Muscle layer of colon (tissue), 2 donors: ENCODE data around the gene BCORL1.

Source experiments
- H3K27ac ChIP-seq: one replicate; pipeline ENCODE4 v1.7.0; 2013; ENCODE audit warnings: low read depth, mild to moderate bottlenecking, low read length, moderate library complexity
- H3K27me3 ChIP-seq, 2 donors: one replicate each; pipeline ENCODE4 v1.7.0; 2013; ENCODE audit warnings: low read length in 2 of 2, mild to moderate bottlenecking in 2 of 2; ENCODE audit not compliant: insufficient read depth in 2 of 2, control insufficient read depth in 1 of 2
- H3K36me3 ChIP-seq: one replicate; pipeline ENCODE4 v1.7.0; 2013; ENCODE audit warnings: mild to moderate bottlenecking, low read length; ENCODE audit not compliant: insufficient read depth
- H3K4me1 ChIP-seq: one replicate; pipeline ENCODE4 v1.7.0; 2013; ENCODE audit warnings: mild to moderate bottlenecking, low read length; ENCODE audit not compliant: insufficient read depth
- H3K4me3 ChIP-seq, 2 donors: one replicate each; pipeline ENCODE4 v1.7.0; 2013; ENCODE audit warnings: low read length in 2 of 2, low read depth in 1 of 2, mild to moderate bottlenecking in 1 of 2, moderate library complexity in 1 of 2
- H3K9ac ChIP-seq: one replicate; pipeline ENCODE4 v1.7.0; 2013; ENCODE audit warnings: low read length
- H3K9me3 ChIP-seq: one replicate; pipeline ENCODE4 v1.7.0; 2013; ENCODE audit warnings: mild to moderate bottlenecking, low read length
- donor health status: abdominal sarcoma.
- donor health status: Adenocarcinoma of cecum.

Gene BCORL1

GRCh38 chrX:129992181-129992580 lies 9.7 kb downstream of the BCORL1 start:
- Histone ChIP-seq H3K4me3 (no peak overlapping the region), H3K4me1 (no peaks in the 10 kb centered on the region), H3K27me3 (no peaks in the 10 kb centered on the region)

GRCh38 chrX:129996120-129996519 lies 13.7 kb downstream of the BCORL1 start:
- Histone ChIP-seq H3K36me3 (no peaks in the 10 kb centered on the region), H3K27ac (no peak overlapping the region), H3K27me3 (no peaks in the 10 kb centered on the region), H3K9me3 (no peaks in the 10 kb centered on the region), H3K9ac (no peak overlapping the region), H3K4me1 (no peaks in the 10 kb centered on the region), H3K4me3 (no peak overlapping the region)

More at GRCh38 chrX:129992181-129992580, 9.7 kb downstream of the BCORL1 start:
- Histone ChIP-seq H3K27ac (no peak overlapping the region), H3K9me3 (no peaks in the 10 kb centered on the region), H3K36me3 (no peaks in the 10 kb centered on the region), H3K9ac (no peak overlapping the region)

DNA sequence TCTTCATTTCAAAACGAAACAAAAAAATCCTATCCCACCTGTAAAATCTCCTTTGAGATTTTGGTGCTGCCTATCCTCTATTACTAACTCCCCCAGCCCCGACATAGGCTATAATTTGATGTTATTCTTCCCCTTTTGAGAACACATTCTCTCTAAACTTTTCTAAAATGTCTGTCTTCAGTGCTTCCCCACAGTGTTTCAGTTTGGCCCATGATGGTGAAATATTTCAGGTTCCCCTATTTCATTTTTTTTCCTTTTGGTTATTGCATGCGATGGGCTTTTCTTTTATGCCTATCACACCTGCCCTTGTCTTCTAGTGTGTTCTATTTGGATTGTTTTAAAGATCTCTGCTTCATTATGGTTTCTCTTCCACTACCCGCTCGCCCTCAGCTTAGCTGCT lies 14.7 kb downstream of the BCORL1 start:
- no peak overlapping the region for H3K9ac ChIP-seq
- H3K4me3 ChIP-seq: no peak overlapping the region
- H3K9me3 ChIP-seq: no peaks in the 10 kb centered on the region
- H3K27me3 ChIP-seq: no peaks in the 10 kb centered on the region
- no peak overlapping the region for H3K27ac ChIP-seq
- no peaks in the 10 kb centered on the region for H3K4me1 ChIP-seq
- no peaks in the 10 kb centered on the region for H3K36me3 ChIP-seq

- Histone ChIP-seq H3K27me3 (no peaks in the 10 kb centered on the region), H3K9ac (no peak overlapping the region), H3K27ac (no peak overlapping the region), H3K4me3 (no peak overlapping the region), H3K36me3 (no peaks in the 10 kb centered on the region), H3K9me3 (no peaks in the 10 kb centered on the region), H3K4me1 (no peaks in the 10 kb centered on the region)
Observed at GRCh38 chrX:129998021-129998420, 15.6 kb downstream of the BCORL1 start.

DNA sequence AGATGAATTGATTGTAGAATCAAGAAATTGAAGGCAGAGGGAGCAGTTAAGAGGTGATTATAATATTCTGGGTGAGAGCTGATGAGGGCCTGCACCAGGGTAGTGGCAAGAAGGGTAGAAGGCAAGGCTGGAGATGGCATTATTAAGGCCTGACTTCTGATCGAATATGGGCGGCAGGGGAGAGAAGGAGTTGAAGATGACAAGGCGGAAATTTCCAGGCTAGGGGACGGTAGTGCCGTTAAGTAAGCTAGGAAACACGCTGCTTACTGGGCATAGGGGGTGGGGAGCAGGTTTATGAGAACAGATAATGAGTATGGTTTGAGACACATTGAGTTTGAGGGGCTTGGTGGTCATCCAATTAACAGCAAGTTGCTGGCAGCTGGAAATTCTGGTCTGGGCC lies 19.5 kb downstream of the BCORL1 start:
- H3K4me1 ChIP-seq: no peaks in the 10 kb centered on the region
- no peaks in the 10 kb centered on the region for H3K27me3 ChIP-seq
- H3K4me3 ChIP-seq: no peak overlapping the region
- H3K27ac ChIP-seq: no peak overlapping the region
- no peak overlapping the region for H3K9ac ChIP-seq
- no peaks in the 10 kb centered on the region for H3K36me3 ChIP-seq
- H3K9me3 ChIP-seq: no peaks in the 10 kb centered on the region

DNA sequence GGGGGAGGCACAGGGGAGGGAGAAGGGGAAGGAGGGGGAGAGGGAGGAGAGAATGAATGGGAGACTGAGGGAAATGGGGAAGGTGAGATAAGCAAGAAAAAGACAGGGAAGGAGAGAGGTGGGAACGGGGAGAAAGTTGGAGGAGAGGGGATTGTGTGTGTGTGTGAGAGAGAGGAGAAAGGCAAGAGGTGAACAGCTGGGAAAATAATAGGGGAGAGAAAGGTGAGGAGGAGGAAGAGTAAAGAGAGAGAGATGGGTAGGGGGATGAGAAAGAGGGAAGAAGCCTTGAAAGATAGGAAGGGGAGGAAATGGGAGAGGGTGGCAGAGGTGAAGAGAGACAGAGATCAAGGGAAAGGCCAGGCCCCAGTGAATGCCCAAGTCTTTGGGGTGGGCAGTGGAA lies 20.1 kb downstream of the BCORL1 start:
- H3K36me3 ChIP-seq: no peaks in the 10 kb centered on the region
- no peaks in the 10 kb centered on the region for H3K4me1 ChIP-seq

DNA sequence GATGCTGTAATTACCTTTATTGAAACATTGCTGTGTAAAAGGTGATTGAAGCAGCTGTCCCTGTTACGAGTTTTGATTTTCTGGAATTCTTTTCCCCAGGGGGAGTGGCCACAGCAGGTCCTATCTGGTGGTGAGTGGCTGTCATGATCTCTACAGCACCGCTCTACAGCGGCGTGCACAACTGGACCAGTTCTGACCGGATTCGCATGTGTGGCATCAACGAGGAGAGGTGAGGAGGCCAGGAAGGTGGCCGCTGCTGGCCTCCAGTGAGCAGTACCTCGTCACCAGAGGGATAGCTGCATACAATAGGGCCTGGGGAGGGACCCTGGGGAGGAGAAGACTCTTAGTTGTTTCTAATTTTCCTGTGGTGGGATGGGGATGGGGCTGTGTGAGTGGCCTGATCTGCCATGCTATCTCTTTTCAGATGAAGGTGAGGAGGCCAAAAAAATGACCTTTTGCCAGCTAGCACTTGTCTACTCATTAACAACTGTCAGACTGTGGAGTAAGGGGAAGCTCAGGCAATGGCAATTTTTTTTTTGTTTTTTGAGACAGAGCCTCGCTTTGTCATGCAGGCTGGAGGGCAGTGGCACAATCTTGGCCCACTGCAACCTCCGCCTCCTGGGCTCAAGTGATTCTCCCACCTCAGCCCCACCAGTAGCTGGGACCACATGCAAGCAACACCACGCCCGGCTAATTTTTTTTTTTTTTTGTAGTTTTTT lies 22.8 kb downstream of the BCORL1 start:
- H3K4me3 ChIP-seq: no peak overlapping the region
- no peaks in the 10 kb centered on the region for H3K9me3 ChIP-seq
- H3K27me3 ChIP-seq: no peaks in the 10 kb centered on the region
- H3K27ac ChIP-seq: no peak overlapping the region
- H3K36me3 ChIP-seq: no peaks in the 10 kb centered on the region
- H3K4me1 ChIP-seq: no peaks in the 10 kb centered on the region
- H3K9ac ChIP-seq: no peak overlapping the region

More for the DNA sequence above, 20.1 kb downstream of the BCORL1 start:
- Histone ChIP-seq H3K4me3 (no peak overlapping the region), H3K27ac (no peak overlapping the region), H3K27me3 (no peaks in the 10 kb centered on the region), H3K9ac (no peak overlapping the region), H3K9me3 (no peaks in the 10 kb centered on the region)

GRCh38 chrX:130009658-130010223 lies 27.3 kb downstream of the BCORL1 start:
- H3K27me3 ChIP-seq: no peaks in the 10 kb centered on the region
- no peak overlapping the region for H3K4me3 ChIP-seq
- no peak overlapping the region for H3K9ac ChIP-seq
- H3K36me3 ChIP-seq: no peaks in the 10 kb centered on the region
- H3K4me1 ChIP-seq: no peaks in the 10 kb centered on the region
- no peaks in the 10 kb centered on the region for H3K9me3 ChIP-seq
- no peak overlapping the region for H3K27ac ChIP-seq

DNA sequence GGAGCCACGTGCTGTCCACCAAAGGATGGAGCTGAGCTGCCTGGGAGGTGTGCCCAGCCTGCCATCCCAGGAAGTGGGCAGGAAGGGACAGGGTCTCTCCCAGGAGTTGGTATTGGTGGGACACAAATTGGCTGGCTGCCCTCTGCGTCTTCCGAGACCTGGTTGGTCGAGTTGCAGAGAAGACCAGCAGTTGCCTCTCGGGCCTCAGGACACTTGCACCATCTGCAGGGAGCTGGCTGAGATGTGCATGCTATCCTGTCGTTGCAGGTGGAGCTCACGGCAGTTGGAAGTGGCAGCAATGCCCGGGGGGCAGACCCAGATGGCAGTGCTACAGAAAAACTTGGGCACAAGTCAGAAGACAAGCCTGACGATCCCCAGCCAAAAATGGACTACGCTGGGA lies 30.2 kb downstream of the BCORL1 start:
- Histone ChIP-seq H3K4me3 (no peak overlapping the region), H3K9ac (no peak overlapping the region), H3K4me1 (no peaks in the 10 kb centered on the region), H3K36me3 (no peaks in the 10 kb centered on the region), H3K27ac (no peak overlapping the region), H3K9me3 (no peaks in the 10 kb centered on the region), H3K27me3 (no peaks in the 10 kb centered on the region)

DNA sequence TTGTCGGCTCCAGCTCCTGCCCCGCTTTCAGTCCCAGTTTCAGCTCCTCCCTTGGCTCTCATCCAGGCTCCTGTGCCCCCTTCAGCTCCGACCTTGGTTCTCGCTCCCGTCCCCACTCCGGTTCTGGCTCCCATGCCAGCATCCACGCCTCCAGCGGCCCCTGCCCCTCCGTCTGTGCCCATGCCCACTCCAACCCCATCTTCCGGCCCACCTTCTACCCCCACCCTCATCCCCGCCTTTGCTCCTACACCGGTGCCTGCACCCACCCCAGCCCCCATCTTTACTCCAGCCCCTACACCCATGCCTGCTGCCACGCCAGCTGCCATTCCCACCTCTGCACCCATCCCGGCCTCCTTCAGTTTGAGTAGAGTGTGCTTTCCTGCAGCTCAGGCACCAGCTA lies 31.2 kb downstream of the BCORL1 start:
- no peaks in the 10 kb centered on the region for H3K36me3 ChIP-seq
- H3K27ac ChIP-seq: no peak overlapping the region
- H3K9me3 ChIP-seq: no peaks in the 10 kb centered on the region
- H3K9ac ChIP-seq: no peak overlapping the region
- no peaks in the 10 kb centered on the region for H3K27me3 ChIP-seq
- H3K4me1 ChIP-seq: peaks cover 4% of the 10 kb centered on the region
- no peak overlapping the region for H3K4me3 ChIP-seq

DNA sequence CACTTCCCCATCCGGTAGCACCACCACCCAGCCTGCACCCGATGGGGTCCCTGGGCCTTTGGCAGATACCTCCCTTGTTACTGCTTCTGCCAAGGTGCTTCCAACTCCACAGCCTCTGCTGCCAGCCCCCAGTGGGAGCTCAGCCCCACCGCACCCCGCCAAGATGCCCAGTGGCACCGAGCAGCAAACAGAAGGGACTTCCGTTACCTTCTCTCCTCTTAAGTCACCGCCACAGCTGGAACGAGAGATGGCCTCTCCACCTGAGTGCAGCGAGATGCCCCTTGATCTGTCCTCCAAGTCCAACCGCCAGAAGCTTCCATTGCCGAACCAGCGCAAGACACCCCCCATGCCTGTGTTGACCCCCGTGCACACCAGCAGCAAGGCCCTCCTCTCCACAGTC lies 31.9 kb downstream of the BCORL1 start:
- H3K27ac ChIP-seq: no peak overlapping the region

DNA sequence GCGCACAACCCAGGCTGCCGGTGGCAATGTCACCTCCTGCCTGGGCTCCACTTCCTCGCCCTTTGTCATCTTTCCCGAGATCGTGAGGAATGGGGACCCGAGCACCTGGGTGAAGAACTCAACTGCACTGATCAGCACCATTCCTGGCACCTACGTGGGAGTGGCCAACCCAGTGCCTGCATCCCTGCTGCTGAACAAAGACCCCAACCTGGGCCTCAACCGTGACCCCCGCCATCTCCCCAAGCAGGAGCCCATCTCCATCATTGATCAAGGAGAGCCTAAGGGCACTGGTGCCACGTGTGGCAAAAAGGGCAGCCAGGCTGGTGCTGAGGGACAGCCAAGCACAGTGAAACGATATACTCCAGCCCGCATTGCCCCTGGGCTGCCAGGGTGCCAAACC lies 32.3 kb downstream of the BCORL1 start:
- H3K9ac ChIP-seq: no peak overlapping the region
- H3K4me1 ChIP-seq: peaks cover 14% of the 10 kb centered on the region
- peaks cover 5% of the 10 kb centered on the region for H3K36me3 ChIP-seq
- H3K9me3 ChIP-seq: no peaks in the 10 kb centered on the region
- no peak overlapping the region for H3K27ac ChIP-seq
- no peak overlapping the region for H3K4me3 ChIP-seq
- no peaks in the 10 kb centered on the region for H3K27me3 ChIP-seq

More for the DNA sequence above, 31.9 kb downstream of the BCORL1 start:
- peaks cover under 1% of the 10 kb centered on the region for H3K36me3 ChIP-seq
- no peaks in the 10 kb centered on the region for H3K27me3 ChIP-seq
- no peaks in the 10 kb centered on the region for H3K9me3 ChIP-seq
- H3K9ac ChIP-seq: no peak overlapping the region
- H3K4me1 ChIP-seq: peaks cover 11% of the 10 kb centered on the region
- H3K4me3 ChIP-seq: no peak overlapping the region
